ENCODE results near the gene ZNF276. TPM values are rescaled to one million over a fixed set of nuclear protein-coding genes. Genes with fewer than 3 reads are reported as not detected.

The ZNF276 gene
- polyA plus RNA-seq, 1 donor (not counting 4 experiments of a cell fraction or from before 2014, with no cell fraction given) = 11.3 TPM

- no peaks in the 10 kb centered on the region for H4K20me1 ChIP-seq (ENCODE audit: control insufficient read depth, extremely low read depth, insufficient read depth, low read length)
- peaks cover 9% of the 10 kb centered on the region for H3K4me1 ChIP-seq (ENCODE audit: control insufficient read depth, extremely low read depth, insufficient read depth, low read length)
- no peak overlapping the region for H3K4me2 ChIP-seq (ENCODE audit: control insufficient read depth, extremely low read depth, insufficient read depth, low read depth, low read length)
- TF ChIP-seq EZH2 (IDR thresholded peaks at IDR 0.05; ENCODE audit: low read length) (no peak), CTCF (optimal IDR thresholded peaks at IDR 0.05 in 1 of 3, IDR thresholded peaks at IDR 0.05 in 1 of 3, conservative IDR thresholded peaks at IDR 0.05 in 1 of 3; ENCODE audit: extremely low read depth in 1 of 3, insufficient read depth in 2 of 3, low read length in 3 of 3) (no peak)
- no peak overlapping the region for H3K9ac ChIP-seq (ENCODE audit: control insufficient read depth, extremely low read depth, insufficient read depth, low read length)
- dilution Hi-C loops (cut with MboI; ENCODE audit: extremely low pct_ligation_motif_present, low sequenced_read_pairs) = no loop called here
- H3K4me3 ChIP-seq (ENCODE audit: control insufficient read depth in 2 of 3, extremely low read depth in 1 of 3, insufficient read depth in 2 of 3, low read depth in 1 of 3, low read length in 3 of 3) = no peak overlapping the region
- no peaks in the 10 kb centered on the region for H3K9me1 ChIP-seq (ENCODE audit: control insufficient read depth, extremely low read depth, insufficient read depth, low read length)
- no peak for FAIRE-seq
- no peaks in the 10 kb centered on the region for H3K9me3 ChIP-seq (ENCODE audit: control insufficient read depth, low read depth, low read length)
- DNase-seq (ENCODE audit: low read depth, low spot score) = no peak
- H3K79me2 ChIP-seq (ENCODE audit: control insufficient read depth, insufficient read depth, low read length) = no peaks in the 10 kb centered on the region
- H3K27ac ChIP-seq (ENCODE audit: control insufficient read depth, insufficient read depth, low read length) = no peak overlapping the region
- no peaks in the 10 kb centered on the region for H3K27me3 ChIP-seq (ENCODE audit: control insufficient read depth, extremely low read depth, insufficient read depth, low read length)
- H3K36me3 ChIP-seq (ENCODE audit: control insufficient read depth in 2 of 2, extremely low read depth in 1 of 2, insufficient read depth in 2 of 2, low read length in 2 of 2) = peaks cover 24 to 26% of the 10 kb centered on the region in 2 experiments
- no peak overlapping the region for H2AFZ ChIP-seq (ENCODE audit: control insufficient read depth, low read length)
These were observed 24.6 kb upstream of the ZNF276 start for GRCh38 chr16:89696670-89697128.

- no peak overlapping the region for H3K9ac ChIP-seq (ENCODE audit: control insufficient read depth, extremely low read depth, insufficient read depth, low read length)
- H3K4me1 ChIP-seq (ENCODE audit: control insufficient read depth, extremely low read depth, insufficient read depth, low read length) = peaks cover 10% of the 10 kb centered on the region
- peaks cover 22 to 23% of the 10 kb centered on the region in 2 experiments for H3K36me3 ChIP-seq (ENCODE audit: control insufficient read depth in 2 of 2, extremely low read depth in 1 of 2, insufficient read depth in 2 of 2, low read length in 2 of 2)
- dilution Hi-C loops (cut with MboI; ENCODE audit: extremely low pct_ligation_motif_present, low sequenced_read_pairs) = no loop called here
- DNase-seq (ENCODE audit: low read depth, low spot score) = no peak
- no peaks in the 10 kb centered on the region for H3K79me2 ChIP-seq (ENCODE audit: control insufficient read depth, insufficient read depth, low read length)
- no peaks in the 10 kb centered on the region for H3K9me1 ChIP-seq (ENCODE audit: control insufficient read depth, extremely low read depth, insufficient read depth, low read length)
- FAIRE-seq = no peak
- no peaks in the 10 kb centered on the region for H3K9me3 ChIP-seq (ENCODE audit: control insufficient read depth, low read depth, low read length)
- no peak overlapping the region for H3K27ac ChIP-seq (ENCODE audit: control insufficient read depth, insufficient read depth, low read length)
- no peaks in the 10 kb centered on the region for H3K27me3 ChIP-seq (ENCODE audit: control insufficient read depth, extremely low read depth, insufficient read depth, low read length)
- H3K4me2 ChIP-seq (ENCODE audit: control insufficient read depth, extremely low read depth, insufficient read depth, low read depth, low read length) = no peak overlapping the region
- H4K20me1 ChIP-seq (ENCODE audit: control insufficient read depth, extremely low read depth, insufficient read depth, low read length) = no peaks in the 10 kb centered on the region
- TF ChIP-seq EZH2 (IDR thresholded peaks at IDR 0.05; ENCODE audit: low read length) (no peak), CTCF (optimal IDR thresholded peaks at IDR 0.05 in 1 of 3, IDR thresholded peaks at IDR 0.05 in 1 of 3, conservative IDR thresholded peaks at IDR 0.05 in 1 of 3; ENCODE audit: extremely low read depth in 1 of 3, insufficient read depth in 2 of 3, low read length in 3 of 3) (no peak)
- no peak overlapping the region for H3K4me3 ChIP-seq (ENCODE audit: control insufficient read depth in 2 of 3, extremely low read depth in 1 of 3, insufficient read depth in 2 of 3, low read depth in 1 of 3, low read length in 3 of 3)
- no peak overlapping the region for H2AFZ ChIP-seq (ENCODE audit: control insufficient read depth, low read length)
These were observed 24.1 kb upstream of the ZNF276 start for GRCh38 chr16:89697161-89697615.
